Measurements from ENCODE around the gene EVA1B.
A peak's percentile ranks its signal among the peaks of the same experiment; 100 is the strongest.

EVA1B gene

GRCh38 chr1:36323636-36324352 is at the start of gene EVA1B:
TSS of gene EVA1B (minus strand) at chr1:36323645. CDS start at chr1:36323037, 608 bp downstream.
- peak; percentile 87 for DNase-seq (ENCODE audit: low read depth, low spot score)

- peak; percentile 30 for DNase-seq (ENCODE audit: low read depth, low spot score)
Observed at GRCh38 chr1:36372617-36373016, 49.2 kb upstream of the EVA1B start.

GRCh38 chr1:36369061-36369861 is 45.8 kb upstream of the EVA1B start:
- DNase-seq (ENCODE audit: low read depth, low spot score) = peak; percentile 86

- no peak for DNase-seq (ENCODE audit: low read depth, low spot score)
Observed at GRCh38 chr1:36367798-36368197, 44.4 kb upstream of the EVA1B start.

GRCh38 chr1:36367066-36367465 is 43.6 kb upstream of the EVA1B start:
- no peak for DNase-seq (ENCODE audit: low read depth, low spot score)

- DNase-seq (ENCODE audit: low read depth, low spot score) = peak; percentile 49
Observed at GRCh38 chr1:36366091-36366661, 42.7 kb upstream of the EVA1B start.

GRCh38 chr1:36365381-36365780 is 41.9 kb upstream of the EVA1B start:
- DNase-seq (ENCODE audit: low read depth, low spot score) = no peak

GRCh38 chr1:36359911-36360550 is 36.6 kb upstream of the EVA1B start:
- DNase-seq (ENCODE audit: low read depth, low spot score) = no peak

- no peak for DNase-seq (ENCODE audit: low read depth, low spot score)
Observed at GRCh38 chr1:36359383-36359782, 35.9 kb upstream of the EVA1B start.

- DNase-seq (ENCODE audit: low read depth, low spot score) = no peak
Observed at GRCh38 chr1:36358514-36359084, 35.2 kb upstream of the EVA1B start.

GRCh38 chr1:36355811-36356210 is 32.4 kb upstream of the EVA1B start:
- peak; percentile 8 for DNase-seq (ENCODE audit: low read depth, low spot score)

GRCh38 chr1:36354486-36354885 is 31.0 kb upstream of the EVA1B start:
- no peak for DNase-seq (ENCODE audit: low read depth, low spot score)

- no peak for DNase-seq (ENCODE audit: low read depth, low spot score)
Observed at GRCh38 chr1:36352910-36353878, 29.7 kb upstream of the EVA1B start.

- DNase-seq (ENCODE audit: low read depth, low spot score) = no peak
Observed at GRCh38 chr1:36352125-36352909, 28.9 kb upstream of the EVA1B start.

GRCh38 chr1:36351227-36351977 is 28.0 kb upstream of the EVA1B start:
- peak; percentile 32 for DNase-seq (ENCODE audit: low read depth, low spot score)

GRCh38 chr1:36350659-36351226 is 27.3 kb upstream of the EVA1B start:
- peak; percentile 30 for DNase-seq (ENCODE audit: low read depth, low spot score)

- no peak for DNase-seq (ENCODE audit: low read depth, low spot score)
Observed at GRCh38 chr1:36349839-36350238, 26.4 kb upstream of the EVA1B start.

GRCh38 chr1:36349241-36349671 is 25.8 kb upstream of the EVA1B start:
- no peak for DNase-seq (ENCODE audit: low read depth, low spot score)

All from ELF-1 (cell line).